GM19238 (cell line): ENCODE measurements around the gene DLK1.

Source experiments
- DNase-seq: peaks from one replicate; pipeline ENCODE4 v3.0.0; 2011; ENCODE audit warnings: low spot score; ENCODE audit not compliant: insufficient read length

The DLK1 gene

DNA sequence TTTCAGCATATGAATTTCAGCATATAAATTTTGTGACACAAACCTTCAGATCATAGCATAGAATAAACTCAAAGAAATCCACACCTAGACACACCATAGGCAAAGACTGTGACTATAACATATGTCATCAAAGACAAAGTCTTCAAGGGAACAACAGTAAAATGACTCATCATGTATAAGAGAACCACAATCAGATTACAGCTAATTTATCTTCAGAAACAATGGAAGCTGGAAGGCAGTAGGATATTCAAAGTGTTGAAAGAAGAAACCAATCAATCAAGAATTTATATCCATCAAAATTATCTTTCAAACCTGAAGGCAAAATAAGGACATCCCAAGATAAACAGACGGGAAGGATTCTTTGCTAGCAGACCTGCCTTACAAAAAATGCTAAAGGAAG lies 29.0 kb downstream of the DLK1 start:
- DNase-seq: no peak

DNA sequence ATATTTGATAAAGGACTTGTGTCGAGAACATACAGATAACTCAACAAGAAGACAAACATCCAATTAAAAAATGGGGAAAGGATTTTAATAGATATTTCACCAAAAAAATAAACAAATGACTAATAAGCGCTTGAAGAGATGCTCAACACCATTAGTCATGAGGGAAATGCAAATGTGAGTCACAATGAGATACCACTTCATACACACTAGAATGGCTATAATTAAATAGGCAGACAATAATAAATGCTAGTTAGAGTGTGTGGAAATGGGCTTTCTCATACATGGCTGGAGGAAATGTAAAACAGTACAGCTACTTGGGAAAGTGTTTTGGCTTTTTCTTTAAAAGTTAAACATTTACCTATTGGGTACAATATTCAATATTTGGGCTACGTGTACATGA lies 34.8 kb downstream of the DLK1 start:
- DNase-seq: no peak

DNA sequence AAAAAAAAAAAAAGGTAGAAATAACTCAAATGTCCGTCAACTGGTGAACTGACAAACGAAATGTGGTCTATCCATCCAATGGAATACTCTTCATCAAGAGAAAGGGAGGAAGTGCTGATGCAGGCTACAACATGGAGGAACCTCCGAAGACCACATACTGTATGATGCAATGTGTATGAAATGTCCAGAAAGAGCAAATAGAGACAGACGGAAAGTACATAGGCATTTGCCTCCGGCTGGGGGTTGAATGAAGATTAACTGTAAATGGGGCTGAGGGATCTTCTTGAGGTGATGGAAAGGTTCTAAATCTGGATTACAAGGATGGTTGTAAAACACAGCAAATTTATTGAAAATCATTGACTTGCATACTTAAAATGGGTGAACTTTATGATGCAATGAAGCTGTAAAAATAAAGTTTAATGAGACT lies 35.4 kb downstream of the DLK1 start:
- no peak for DNase-seq

DNA sequence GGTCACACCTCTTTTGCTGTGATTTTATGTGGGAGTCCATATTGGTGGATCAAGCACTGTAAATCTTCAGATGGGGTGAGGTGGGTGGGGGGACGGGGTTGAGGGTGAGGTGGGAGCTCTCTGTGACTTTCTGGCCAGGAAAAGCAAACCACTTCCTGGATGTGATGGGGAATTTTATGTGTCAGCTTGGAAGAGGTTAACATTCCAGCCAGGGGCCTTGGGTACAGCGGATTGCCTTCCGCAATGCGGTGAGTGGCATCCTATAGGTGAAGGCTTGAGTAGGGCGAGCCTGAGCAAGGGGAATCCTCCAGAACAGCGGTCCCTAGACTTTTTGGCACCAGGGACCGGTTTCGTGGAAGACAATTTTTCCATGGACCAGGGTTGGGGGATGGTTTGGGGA lies 36.2 kb downstream of the DLK1 start:
- DNase-seq: no peak

DNA sequence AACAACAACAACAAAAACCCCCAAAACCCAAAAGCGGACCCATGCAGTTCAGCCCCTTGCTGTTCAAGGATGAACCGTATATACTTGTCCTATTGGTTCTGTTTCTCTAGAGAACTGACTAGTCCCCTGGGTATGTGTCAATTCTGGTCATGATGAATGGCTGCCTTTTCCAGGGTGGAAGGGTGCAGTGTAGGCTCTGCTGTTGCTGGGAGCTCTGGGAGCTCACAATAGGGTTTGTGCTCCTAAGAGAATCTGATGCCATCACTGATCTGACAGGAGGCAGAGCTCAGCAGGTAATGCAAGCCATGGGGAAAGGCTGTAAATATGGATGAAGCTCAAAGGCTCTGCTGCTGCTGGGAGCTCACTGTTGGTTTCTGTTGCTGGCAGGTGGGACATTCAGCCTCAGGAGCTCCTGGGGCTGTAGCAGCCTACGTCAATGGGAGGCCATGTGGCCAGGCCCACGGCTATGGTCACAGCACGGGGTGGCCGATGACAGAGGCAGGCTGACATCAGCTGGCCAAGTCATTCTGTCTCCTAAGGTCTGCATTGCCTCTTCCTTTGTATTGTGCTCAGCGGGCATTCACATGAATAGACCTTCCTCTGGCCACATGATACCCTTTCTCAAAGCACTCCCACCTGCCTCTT lies 37.9 kb downstream of the DLK1 start:
- DNase-seq: no peak

DNA sequence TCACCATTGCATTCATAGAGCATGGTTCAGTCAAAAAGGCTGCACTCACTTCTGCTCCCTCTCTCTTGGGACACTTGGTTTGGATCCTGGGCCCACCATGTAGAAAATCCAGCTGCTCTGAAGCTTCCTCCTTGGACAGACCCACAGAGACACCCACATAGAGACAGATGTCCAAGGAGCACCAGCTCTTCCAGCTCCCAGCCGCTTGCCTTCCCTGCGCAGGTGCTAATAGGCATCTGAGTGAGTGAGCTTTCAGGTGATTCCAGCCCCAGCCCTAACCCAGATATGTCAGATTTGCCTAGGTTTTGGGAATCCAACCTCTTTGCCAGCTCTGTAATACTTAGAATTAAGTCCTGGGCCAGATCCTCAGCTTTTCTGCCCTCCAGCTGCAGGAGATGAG lies 38.6 kb downstream of the DLK1 start:
- no peak for DNase-seq

DNA sequence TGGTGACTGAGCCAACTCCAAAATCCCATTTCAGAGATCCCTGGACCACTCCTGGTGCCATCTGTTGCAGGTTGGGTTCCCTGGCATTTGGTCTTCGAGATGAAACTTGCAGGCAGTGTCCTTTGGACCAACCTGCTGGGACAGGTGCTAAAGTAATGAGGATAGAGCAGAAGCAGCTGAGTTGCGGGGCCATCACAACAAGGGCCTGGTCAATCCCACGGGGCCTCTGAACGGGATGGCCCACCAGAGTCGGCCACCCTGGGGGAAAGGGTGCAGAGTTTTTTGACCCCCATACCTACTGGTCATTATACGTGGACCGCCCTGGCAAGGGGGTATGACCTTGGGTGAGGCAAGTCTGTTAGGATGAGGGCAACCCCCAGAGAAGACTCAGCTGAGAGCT lies 39.3 kb downstream of the DLK1 start:
- DNase-seq: no peak

DNA sequence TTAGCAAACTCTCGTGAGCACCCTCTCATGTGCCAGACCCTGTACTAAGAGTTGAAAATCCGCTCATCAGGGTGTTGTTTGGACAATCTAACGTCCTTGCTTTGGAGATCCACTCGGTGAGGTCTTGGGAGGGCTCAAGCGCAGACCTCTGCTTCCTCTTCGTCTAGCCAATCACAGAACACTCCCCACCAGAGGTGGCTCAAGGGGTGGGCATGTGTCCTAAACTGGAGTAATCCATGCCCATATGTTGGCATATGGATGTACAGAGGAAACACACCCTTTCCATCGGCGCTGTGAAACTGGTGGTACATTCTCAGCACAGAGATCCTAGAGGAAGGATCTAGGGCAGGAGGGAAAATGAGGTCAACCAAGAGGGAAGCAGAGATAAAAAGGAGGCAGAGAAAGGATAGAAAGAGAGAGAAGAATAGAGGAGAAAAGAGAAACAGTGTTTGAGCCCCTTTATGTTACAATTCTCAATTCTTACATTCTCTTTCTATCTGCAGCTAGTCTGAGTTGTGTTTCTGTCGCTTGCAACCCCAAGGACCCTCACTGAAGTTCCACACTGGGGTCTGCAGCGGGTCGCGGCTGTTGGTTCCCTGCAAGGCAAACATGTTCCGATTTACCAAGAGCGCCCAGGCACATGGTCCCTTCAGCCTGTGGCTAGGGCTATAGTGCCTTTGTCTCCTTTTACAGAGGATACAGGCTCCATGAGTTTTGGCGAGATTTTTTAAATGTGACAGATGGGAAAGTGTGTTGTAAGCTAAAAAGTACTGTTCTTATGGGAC lies 40.5 kb downstream of the DLK1 start:
- no peak for DNase-seq

DNA sequence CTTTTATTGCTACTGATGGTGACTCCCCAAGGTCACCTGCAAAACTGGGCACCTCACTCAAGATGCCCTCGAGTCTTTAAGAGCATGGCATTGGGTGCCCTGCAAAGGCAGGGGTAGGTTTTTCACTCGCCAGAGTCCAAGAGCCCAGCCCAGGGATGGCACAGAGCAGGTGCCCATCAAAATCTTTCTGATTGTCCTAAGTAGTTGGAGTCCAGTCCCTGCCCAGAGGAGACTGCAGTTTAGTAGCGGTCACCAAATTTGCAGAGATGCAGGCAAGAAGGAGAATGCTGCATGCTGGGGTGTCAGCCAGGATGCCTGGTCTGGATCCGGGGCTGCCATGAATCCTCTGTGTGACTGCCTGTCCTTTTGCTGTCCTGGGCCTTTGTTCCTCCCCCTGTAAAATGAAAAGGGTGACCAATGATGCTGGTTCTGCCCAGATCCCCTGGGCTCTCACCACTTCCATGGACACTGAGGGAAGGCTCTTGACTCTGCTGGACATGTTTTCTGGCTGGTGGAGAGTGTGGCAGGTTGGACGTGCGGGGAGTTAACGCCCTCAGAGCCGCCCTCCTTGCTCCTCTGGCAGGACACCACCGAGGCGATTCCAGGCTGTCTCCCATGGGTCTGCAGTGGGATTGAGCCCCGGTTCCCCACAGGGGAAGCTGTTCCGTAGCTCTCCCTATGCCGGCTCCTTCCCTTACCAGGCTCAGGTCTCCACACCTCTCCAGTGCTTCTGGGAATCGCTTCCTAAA lies 41.3 kb downstream of the DLK1 start:
- DNase-seq: no peak

DNA sequence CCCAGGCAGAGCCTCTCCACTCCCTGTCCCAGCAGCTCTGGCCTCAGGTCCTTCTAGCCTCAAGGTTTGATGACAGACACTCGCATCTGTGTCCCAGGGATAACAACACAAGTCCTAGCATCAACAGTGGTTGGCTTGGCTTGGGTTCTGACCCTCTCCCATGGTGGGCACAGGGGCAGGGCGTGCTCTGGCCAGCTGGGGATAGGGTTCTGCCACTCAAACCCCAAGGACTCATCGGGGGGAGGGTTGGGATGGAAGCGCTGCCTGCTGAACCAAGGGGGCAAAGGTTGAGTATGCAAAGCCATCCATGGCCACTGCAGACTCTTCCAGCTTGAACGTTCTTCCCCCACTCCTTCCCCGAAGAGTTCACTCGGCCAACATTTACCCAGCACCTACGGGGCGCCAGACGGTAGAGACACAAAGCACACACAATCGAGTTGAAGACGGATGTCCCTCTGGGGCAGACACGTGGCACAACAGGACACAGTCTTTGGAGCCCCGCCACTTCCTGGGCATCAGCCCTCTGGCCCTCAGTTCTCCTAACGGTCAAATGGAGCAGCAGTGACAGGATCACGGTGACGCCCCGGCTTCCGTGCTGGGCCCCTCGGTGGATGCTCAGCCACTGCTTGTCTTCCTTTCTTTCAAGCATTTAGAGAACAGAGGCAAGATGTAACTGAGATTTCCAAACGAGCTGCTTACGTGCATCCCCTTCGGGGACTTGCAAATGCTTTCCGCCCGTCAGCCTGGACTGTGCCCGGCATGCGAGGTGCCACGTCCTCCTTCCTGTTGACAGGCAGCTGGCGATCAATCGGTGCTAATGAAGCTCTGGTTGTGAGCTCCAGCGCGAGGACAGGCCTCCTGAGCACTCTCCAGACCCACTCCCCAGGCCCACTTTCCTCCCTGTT lies 42.6 kb downstream of the DLK1 start:
- DNase-seq: no peak

DNA sequence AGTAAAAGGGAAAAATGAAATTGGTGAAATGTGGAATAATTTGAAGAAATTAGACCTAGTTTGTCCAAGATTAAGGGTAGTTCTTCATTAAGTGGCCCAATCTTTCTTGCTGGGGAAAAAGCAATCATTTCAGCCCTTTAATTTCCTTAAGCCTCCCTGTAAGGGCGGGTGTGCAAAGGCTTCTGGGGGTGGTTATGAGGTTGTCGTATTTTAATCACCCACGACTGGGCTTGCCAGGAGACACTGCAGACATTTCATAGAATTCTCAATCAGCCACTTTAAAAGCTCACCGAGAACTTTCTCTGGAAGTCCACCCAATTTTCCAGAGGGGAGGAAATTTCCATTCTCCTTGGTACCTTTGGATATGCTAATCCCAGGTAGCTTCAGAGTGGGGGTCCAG lies 43.4 kb downstream of the DLK1 start:
- DNase-seq: no peak

DNA sequence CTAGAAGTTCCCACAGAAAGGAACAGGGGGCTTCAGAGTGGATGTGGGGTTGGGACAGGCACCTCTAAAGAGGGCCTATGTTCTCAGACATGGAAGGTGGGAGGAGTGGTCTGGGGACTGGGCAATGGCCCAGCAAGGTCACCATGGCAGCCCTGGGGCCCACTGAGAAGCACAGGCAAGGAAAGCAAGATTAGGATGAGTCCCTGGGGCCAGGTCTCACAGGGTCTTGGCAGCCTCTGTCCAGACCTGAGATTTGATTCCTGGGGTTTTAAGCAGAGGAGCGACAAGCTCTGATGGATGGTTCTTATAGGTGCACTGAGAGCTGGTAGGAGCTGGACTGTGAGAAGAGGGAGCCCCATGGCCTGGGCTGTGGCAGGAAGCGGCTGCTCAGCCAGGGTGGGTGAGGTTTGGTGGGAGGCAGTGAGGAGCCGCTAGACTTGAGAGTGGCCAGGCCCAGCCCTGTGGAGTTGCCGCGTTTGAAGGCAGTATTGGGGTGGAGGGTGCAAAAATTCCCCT lies 44.0 kb downstream of the DLK1 start:
- DNase-seq: no peak

DNA sequence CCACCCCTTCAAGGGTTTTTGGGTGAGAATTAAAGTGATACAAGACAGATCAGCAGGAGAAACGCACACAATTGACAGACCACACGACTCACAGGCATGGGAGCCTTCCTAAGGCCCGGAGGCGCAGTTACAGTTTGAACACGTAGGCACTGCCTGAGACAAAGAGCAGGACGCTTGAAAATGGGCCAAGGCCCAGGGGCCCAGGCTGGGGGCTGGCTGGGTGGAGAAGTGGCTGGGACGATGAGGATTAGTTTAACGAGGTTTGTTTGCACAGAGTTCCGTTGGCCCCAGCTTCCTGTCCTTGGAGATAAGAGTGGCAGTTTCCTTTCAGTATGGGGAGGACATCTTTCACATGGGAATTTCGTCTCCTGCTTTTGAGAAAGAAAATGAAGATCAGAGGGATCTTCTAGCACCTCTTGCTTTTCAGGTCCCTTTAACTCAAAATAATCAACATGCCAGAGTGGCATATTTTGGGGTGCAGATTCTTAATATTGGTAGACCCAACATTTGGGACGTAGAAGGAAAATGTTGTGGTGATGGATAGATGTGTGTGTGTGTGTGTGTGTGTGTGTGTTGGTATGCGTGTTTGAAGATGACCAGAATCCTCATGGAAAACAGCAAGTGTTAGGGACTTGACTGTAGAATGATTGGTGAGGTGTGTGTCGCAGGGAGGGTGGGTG lies 44.6 kb downstream of the DLK1 start:
- no peak for DNase-seq

DNA sequence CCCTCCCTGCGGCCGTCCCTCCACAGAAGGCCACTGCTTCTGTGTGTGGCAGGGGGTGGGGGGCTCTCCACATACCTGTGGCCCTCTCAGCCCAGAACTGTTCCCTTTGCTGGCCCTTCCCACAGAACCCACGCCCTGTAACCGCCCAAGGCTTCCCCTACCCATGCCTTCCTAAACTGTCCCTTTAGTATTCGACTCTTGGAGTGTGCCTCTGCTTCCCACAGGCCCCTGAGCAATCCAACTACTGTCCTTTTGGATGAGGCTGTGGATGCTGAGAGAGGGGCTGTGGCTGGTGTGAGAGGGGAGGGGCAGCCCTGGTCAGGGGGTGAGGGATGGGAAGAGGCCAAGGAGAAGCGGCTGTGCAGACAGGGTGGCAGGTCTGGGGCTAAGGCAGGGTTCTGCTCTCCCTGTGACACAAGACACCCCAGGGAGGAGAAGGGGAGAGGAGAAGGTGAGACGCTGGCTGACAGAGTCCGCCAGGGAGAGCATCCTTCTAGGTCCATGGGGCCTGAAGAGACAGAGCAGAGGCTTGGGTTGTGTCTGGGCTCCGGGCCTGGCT lies 46.0 kb downstream of the DLK1 start:
- no peak for DNase-seq

DNA sequence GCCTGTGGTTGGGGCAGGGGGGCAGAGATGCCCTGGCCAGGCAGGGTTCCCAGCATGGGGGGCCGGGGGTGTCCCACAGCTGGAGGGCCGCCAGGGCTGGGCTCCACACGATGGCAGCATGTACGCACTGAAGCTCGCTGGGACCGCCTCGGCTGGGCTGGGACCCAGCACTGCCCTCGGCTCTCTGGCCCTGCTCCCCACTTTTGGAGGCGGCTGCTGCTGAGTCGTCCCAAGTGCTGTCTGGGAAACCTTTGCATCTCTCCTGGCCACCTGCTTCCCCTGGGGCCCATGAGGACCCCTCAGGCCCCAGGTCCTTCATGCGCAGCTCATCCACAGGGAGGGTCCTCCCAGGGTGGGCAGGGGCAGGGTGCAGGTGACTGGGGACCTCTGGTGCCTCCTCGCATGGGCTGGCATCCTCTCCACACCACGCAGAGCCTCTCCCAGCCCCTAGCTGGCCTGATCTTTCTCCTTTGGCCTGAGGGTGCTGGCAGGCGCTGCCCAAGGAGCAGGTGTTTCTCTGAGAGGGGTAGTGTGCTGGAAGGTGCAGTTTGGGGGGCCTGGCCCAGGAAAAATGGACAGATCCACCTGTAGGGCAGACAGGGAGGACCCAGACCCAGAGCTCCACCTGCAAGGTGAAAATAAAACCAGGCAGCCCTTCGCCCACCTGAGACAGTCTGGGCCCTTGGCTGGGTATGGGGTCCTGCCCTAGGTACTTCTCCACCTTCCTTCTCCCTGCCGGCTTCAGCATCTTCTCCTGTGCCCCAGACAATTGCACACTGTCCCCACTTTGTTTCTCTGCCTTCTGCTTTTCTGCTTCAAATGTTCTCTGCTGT lies 46.9 kb downstream of the DLK1 start:
- no peak for DNase-seq

DNA sequence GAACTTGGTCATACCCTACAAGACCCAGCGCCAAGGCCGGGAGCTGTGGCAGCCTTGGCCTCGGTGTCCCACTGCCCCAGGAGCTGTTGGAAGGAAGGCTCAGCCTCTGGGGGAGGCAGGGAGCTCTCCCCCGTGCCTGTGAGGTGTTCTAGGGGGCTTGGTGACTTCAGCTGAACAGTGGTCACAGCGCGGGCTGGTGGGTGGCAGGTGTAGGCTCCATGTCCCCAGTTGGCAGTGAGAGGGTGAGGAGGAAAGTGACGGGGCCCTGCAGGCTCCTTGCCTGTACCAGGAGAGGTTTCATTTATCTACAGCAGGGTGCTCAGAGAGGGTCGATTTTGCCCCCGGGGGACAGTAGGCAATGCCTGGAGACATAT lies 47.5 kb downstream of the DLK1 start:
- DNase-seq: no peak

DNA sequence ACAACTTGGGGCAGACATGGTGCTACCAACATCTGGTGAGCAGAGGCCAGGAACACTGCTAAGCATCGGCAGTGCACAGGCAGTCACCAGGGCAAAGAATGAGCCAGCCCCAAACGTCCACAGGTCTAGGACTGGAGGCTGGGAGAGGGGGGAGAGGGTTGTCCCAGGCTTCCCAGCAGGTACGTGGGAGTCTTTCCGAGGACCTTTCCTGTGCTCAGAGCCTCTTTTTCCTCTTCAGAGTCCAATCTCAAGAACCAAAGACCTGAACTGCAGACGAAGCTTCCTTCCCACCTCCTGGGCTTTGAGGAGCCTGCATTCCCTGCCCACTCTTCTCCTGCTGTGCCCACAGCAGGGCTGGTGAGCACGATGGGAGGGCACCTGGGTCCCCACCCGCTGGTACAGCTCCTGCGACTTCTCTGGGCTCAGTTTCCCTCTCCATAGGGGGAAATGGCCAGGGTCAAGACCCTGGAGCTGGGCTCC lies 48.7 kb downstream of the DLK1 start:
- DNase-seq: no peak

DNA sequence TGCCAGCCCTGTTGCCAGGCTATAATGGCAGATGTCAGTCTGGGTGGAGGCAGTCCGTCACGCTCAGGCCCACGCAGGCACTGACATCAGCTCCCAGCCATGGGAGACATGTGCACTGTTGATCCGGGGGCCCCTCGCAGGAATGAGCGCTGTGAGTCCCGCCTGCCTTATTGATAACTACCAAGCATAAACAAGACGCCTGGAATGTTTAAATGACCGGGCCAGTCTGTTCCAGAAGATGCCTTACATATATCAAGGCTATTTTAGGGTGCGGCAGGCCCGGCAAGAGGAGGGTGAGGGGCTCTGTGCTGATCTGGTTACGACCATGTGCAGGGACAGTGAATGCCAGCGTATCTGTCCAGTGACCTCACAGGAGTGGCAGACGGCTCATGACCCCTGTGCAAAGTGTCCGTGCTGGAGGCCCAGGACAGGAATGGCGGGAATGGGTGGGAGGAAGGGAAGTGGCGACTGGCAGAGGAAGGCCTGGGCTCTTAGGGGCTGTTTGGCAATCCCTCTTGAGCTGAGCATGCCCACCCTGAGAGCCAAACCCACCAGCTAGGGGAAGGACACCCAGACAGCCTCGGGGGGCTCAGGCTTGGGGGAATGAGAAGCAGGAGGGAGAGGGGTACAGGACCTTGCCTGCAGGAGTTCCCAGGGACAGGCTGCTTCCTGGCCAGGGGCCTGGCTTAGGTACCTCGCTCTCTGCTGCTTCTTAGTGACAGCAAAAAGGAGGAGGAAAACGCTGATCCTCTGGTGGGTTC lies 49.3 kb downstream of the DLK1 start:
- no peak for DNase-seq
